Choroid plexus epithelial cell (primary cell): ENCODE results near the gene ADCYAP1.
A peak's percentile ranks its signal among the peaks of the same experiment; 100 is the strongest.

ENCODE experiments used
- DNase-seq: peaks from one replicate; pipeline ENCODE4 v3.0.0-alpha.2; 2010; ENCODE audit warnings: low read depth
- H3K4me3 ChIP-seq: 2 replicates; pipeline ENCODE4 v1.5.1; 2011; ENCODE audit warnings: low read depth, mild to moderate bottlenecking, control low read depth, low read length, moderate library complexity
- TF ChIP-seq, protein P1 (sequence below): conservative IDR thresholded peaks from 2 replicates; pipeline ENCODE4 v1.5.1; 2011; ENCODE audit warnings: low read depth, mild to moderate bottlenecking, control low read depth, inconsistent platforms, low read length, moderate library complexity

Gene ADCYAP1

DNA sequence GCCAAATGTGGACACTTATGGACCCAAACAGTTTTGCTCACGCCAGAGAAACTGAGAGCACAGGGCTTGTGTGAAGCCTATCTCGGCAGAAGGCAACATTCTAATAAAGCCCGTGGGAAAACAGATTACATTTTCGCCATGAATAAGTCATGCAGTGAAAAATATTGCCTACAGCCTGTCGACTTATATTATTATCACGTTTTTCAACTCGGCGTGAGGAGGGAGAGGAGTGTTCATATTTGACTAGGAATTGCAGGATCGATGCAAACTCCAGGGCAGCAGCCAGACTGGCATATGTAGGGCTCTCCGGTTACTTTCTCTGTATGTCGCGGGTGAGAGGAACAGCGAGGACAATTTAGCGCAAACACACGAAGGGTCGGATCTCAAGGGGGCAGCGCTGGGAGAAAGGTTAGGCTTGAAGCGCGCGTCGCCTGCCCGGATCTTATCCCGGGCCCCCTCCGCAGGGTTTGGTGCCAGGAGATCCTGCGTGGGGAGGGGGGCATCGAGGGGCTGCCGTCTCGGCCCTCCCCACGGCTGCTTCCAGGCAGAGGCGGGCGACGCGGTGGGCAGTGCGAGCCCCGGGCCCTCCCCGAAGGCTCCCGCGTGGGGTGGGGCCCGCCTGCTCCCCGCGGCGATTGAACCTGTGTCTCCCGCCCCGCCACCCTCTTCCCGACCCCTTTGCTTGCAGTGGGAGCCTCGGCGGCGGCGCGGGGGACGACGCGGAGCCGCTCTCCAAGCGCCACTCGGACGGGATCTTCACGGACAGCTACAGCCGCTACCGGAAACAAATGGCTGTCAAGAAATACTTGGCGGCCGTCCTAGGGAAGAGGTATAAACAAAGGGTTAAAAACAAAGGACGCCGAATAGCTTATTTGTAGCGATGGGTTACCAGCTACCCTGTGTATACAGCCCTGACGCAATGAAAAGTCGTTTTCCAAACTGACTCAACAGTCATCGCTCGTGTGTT lies 4.4 kb downstream of the ADCYAP1 start:
- TF ChIP-seq, protein P1, sequence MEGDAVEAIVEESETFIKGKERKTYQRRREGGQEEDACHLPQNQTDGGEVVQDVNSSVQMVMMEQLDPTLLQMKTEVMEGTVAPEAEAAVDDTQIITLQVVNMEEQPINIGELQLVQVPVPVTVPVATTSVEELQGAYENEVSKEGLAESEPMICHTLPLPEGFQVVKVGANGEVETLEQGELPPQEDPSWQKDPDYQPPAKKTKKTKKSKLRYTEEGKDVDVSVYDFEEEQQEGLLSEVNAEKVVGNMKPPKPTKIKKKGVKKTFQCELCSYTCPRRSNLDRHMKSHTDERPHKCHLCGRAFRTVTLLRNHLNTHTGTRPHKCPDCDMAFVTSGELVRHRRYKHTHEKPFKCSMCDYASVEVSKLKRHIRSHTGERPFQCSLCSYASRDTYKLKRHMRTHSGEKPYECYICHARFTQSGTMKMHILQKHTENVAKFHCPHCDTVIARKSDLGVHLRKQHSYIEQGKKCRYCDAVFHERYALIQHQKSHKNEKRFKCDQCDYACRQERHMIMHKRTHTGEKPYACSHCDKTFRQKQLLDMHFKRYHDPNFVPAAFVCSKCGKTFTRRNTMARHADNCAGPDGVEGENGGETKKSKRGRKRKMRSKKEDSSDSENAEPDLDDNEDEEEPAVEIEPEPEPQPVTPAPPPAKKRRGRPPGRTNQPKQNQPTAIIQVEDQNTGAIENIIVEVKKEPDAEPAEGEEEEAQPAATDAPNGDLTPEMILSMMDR = no peak
- DNase-seq = no peak
- peak overlapping the region; percentile 21 for H3K4me3 ChIP-seq

DNA sequence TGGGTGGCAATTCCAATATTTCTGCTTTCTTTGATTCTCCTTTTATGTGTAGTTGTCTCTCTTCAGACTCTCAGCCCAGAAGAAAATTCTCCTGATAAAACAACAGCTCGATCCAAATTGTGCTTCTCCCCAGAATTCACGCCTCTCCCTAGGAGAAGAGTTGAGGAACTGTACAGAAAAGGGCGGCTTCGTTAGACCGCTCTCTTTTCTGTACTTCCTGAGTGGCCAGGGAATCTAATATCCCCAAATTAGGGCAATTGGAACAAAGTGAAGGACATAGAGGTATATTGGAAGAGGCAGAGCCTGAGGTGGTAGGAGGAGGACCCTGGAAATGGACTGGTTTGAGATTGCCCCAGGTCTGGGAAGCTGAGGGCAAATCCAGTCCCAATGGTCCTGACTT lies 5.6 kb downstream of the ADCYAP1 start:
- TF ChIP-seq, protein P1 = no peak
- DNase-seq = no peak
- no peak overlapping the region for H3K4me3 ChIP-seq

DNA sequence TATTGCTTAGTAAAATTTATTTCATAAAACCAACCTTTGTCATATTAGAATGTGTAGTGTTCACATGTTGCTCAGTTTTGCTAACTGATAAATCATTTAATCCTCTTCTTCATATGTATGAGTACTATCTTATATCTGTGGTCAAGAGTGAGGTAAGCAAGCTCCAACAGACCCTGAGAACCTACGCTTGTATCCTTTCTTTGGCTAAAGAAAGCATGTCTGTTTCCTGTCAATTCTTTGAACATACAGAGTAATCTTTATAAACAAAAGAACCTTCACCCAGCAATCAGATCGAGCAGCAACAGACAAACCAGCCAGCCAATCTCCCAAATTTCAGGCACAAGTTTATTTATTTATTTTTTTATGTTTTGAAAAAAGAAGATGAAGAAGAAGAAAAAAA lies 6.4 kb downstream of the ADCYAP1 start:
- TF ChIP-seq, protein P1 = no peak
- no peak for DNase-seq
- H3K4me3 ChIP-seq = no peak overlapping the region

DNA sequence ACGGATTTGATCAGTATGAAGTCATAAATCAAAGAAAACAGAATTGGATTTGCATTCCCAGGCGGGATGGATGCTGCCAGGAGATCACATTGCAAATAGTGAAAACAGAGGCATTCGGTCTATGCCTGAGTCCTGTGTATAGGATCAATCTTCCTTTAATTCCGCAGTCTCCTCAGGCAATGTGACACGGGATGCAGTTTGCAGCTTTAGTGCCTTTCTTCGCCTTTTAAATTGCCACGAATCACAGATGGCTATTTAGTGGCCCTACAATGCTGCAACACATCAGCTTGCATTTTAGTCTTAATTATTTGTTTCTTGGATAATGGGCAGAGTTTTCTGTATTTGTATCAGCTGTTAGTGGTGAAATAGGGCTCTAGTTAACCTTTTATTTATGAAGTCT lies 6.8 kb downstream of the ADCYAP1 start:
- no peak overlapping the region for H3K4me3 ChIP-seq
- DNase-seq = no peak
- TF ChIP-seq, protein P1 = no peak

DNA sequence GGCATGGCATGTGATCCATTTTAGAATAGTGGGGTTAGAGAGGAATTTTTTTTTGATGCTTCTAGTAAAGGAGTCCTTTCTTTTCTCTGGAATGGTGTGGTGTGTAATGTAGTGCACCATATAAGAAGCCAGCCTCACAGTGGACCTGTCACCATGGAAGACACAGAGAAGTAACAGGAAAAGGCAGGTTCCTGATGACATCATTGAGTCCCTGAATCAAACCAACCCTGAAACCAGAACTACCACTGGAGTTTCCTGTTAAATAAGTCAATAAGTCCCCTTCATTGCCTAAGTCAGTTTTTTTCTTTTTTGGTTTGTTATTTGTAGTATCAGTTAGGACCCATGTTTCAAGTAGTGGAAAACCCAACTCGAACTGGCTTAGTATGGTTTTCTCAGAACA lies 11.9 kb downstream of the ADCYAP1 start:
- DNase-seq = no peak
- TF ChIP-seq, protein P1 = no peak

DNA sequence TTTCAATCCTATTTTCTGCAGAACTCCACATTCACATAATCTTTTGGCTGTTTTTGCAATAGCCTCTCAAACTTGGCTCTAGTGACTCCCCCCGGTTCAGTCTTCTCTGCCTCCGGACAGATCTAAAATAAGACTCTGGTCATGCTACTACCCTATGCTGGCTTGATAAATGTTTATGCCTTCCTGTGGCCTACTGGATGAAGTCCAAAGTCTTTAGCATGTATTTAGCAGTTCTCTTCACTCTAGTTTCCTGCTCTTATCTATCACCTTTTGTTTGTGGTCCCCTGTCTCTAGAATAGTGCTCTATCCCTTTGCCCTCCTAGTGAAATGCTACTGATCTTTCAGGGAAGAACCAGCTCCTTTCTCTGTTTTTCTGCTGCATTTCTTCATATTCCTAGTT lies 14.4 kb downstream of the ADCYAP1 start:
- TF ChIP-seq, protein P1 = no peak
- no peak overlapping the region for H3K4me3 ChIP-seq
- no peak for DNase-seq

More for the DNA sequence above, 11.9 kb downstream of the ADCYAP1 start:
- no peak overlapping the region for H3K4me3 ChIP-seq
